ENCODE results near the gene BANP.

The BANP gene

DNA sequence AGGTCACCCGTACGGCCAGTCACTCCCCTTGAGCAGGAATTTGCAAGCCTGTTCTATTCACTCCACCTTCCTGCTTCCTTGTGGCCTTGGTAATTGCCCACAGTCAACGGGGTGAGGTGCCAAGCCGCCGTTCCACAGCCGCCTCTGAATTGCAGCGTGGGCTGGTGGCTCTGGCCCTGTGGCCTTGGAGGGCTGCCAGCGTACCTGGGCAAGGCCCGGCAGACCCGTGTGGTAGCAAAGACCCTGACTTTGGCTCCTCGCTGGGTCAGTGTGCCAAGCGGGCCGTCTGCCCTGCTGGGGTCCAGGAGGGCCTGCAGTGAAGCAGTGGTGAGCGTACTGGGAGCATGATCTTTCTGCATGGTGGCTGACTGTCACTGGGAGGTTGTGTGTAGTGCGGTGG is 3.6 kb downstream of the BANP start:
- H3K36me3 ChIP-seq (ENCODE audit: insufficient read depth, low read length), result peaks cover 32% of the 10 kb centered on the region

DNA sequence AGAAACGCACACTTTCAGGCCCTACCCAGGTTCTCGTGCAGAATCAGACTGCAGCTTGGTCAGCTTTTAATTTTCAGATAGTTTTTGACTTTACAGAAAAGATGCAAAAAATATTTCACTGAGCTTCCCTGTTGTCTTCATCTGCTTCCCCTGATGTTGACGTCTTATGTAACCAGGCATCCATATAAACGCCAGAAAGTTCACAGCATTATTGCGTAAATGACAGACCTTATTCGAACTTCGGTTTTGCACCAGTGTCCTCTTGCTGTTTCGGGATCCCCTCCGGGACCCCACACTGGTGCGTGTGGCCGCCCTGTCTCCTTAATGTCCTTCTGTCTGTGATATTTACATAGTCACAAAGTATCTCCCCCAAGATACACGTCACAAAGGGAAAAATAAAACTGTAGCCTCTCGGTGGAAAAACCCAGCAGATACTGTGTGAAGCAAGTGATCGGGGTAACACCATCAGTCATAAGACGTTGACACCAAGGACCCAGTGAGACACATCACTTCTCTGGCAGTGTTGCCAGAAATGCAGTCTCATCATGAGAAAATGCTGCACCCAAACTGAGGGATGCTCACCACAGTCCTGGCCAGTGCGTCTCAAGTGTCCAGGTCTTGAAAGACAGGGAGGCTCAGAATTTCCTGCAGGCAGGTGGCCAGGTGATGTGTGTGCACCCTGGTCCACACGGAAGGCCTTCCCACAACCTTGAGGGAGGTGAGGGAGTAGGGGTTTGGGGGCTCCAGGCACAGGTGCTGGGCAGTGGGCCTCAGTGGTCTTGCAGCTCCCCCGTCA is 4.3 kb downstream of the BANP start:
- H3K27me3 ChIP-seq (ENCODE audit: insufficient read depth, low read length), result no peaks in the 10 kb centered on the region
- no peaks in the 10 kb centered on the region for H3K9me2 ChIP-seq (ENCODE audit: low read depth, low read length)
- peak overlapping the region; percentile 93 for H3K27ac ChIP-seq (ENCODE audit: low read depth, low read length, poor library complexity, severe bottlenecking)
- no peak overlapping the region for H2AFZ ChIP-seq (ENCODE audit: low read length)
- H4K20me1 ChIP-seq (ENCODE audit: insufficient read depth, low read length), result no peaks in the 10 kb centered on the region
- H3F3A ChIP-seq (ENCODE audit: insufficient read depth, low read length), result no peaks in the 10 kb centered on the region
- H3K79me2 ChIP-seq (ENCODE audit: insufficient read depth, low read length), result peaks cover 48% of the 10 kb centered on the region
- H3K4me3 ChIP-seq (ENCODE audit: low read depth, low read length, poor library complexity, severe bottlenecking), result peak overlapping the region; percentile 93
- no peak for TF ChIP-seq EZH2 (IDR thresholded peaks at IDR 0.05; ENCODE audit: borderline replicate concordance, low read length)
- TF ChIP-seq, protein P1, sequence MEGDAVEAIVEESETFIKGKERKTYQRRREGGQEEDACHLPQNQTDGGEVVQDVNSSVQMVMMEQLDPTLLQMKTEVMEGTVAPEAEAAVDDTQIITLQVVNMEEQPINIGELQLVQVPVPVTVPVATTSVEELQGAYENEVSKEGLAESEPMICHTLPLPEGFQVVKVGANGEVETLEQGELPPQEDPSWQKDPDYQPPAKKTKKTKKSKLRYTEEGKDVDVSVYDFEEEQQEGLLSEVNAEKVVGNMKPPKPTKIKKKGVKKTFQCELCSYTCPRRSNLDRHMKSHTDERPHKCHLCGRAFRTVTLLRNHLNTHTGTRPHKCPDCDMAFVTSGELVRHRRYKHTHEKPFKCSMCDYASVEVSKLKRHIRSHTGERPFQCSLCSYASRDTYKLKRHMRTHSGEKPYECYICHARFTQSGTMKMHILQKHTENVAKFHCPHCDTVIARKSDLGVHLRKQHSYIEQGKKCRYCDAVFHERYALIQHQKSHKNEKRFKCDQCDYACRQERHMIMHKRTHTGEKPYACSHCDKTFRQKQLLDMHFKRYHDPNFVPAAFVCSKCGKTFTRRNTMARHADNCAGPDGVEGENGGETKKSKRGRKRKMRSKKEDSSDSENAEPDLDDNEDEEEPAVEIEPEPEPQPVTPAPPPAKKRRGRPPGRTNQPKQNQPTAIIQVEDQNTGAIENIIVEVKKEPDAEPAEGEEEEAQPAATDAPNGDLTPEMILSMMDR (IDR thresholded peaks at IDR 0.05; ENCODE audit: low read length), result no peak
- peaks cover 32% of the 10 kb centered on the region for H3K36me3 ChIP-seq (ENCODE audit: insufficient read depth, low read length)
- H3K9ac ChIP-seq (ENCODE audit: low read length), result peak overlapping the region; percentile 44
- H3K4me1 ChIP-seq (ENCODE audit: insufficient read depth, low read length, severe bottlenecking), result peaks cover 52% of the 10 kb centered on the region
- H3K9me3 ChIP-seq (ENCODE audit: low read length), result no peaks in the 10 kb centered on the region
- peak overlapping the region; percentile 97 for H3K4me2 ChIP-seq (ENCODE audit: low read length)

More for the DNA sequence above, 3.6 kb downstream of the BANP start:
- Histone ChIP-seq H3F3A (ENCODE audit: insufficient read depth, low read length) (no peaks in the 10 kb centered on the region), H2AFZ (ENCODE audit: low read length) (no peak overlapping the region), H3K27ac (ENCODE audit: low read depth, low read length, poor library complexity, severe bottlenecking) (peak overlapping the region; percentile 93), H3K9me2 (ENCODE audit: low read depth, low read length) (no peaks in the 10 kb centered on the region), H3K9me3 (ENCODE audit: low read length) (no peaks in the 10 kb centered on the region), H3K9ac (ENCODE audit: low read length) (peak overlapping the region; percentile 56; the same call in 1 of the 2 replicates), H4K20me1 (ENCODE audit: insufficient read depth, low read length) (no peaks in the 10 kb centered on the region), H3K27me3 (ENCODE audit: insufficient read depth, low read length) (no peaks in the 10 kb centered on the region), H3K4me3 (ENCODE audit: low read depth, low read length, poor library complexity, severe bottlenecking) (peak overlapping the region; percentile 93), H3K79me2 (ENCODE audit: insufficient read depth, low read length) (peaks cover 48% of the 10 kb centered on the region), H3K4me1 (ENCODE audit: insufficient read depth, low read length, severe bottlenecking) (peaks cover 57% of the 10 kb centered on the region), H3K4me2 (ENCODE audit: low read length) (peak overlapping the region; percentile 97)
- TF ChIP-seq, protein P1 (IDR thresholded peaks at IDR 0.05; ENCODE audit: low read length), result no peak

DNA sequence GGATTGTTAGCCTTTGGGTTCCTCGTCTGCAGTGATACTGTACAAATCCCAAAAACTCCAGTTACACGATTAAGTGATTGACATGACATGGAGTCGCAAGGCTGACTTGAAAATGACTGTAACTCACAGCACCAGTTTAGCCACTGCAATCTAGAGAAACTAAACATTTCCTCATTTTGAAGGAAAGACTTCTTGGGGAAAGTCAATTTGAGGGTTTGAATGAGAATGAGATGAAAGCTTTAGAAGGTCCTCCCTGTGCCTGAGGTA is 4.8 kb downstream of the BANP start:
- peak overlapping the region; percentile 44 for H3K9ac ChIP-seq (ENCODE audit: low read length)
- H3K79me2 ChIP-seq (ENCODE audit: insufficient read depth, low read length), result peaks cover 48% of the 10 kb centered on the region
- H3K27me3 ChIP-seq (ENCODE audit: insufficient read depth, low read length), result no peaks in the 10 kb centered on the region
- H3K4me3 ChIP-seq (ENCODE audit: low read depth, low read length, poor library complexity, severe bottlenecking), result peak overlapping the region; percentile 31
- no peaks in the 10 kb centered on the region for H4K20me1 ChIP-seq (ENCODE audit: insufficient read depth, low read length)
- peaks cover 51% of the 10 kb centered on the region for H3K4me1 ChIP-seq (ENCODE audit: insufficient read depth, low read length, severe bottlenecking)
- no peak for TF ChIP-seq EZH2 (IDR thresholded peaks at IDR 0.05; ENCODE audit: borderline replicate concordance, low read length)
- TF ChIP-seq, protein P1 (IDR thresholded peaks at IDR 0.05; ENCODE audit: low read length), result no peak
- H3K4me2 ChIP-seq (ENCODE audit: low read length), result peak overlapping the region; percentile 97
- H3K9me2 ChIP-seq (ENCODE audit: low read depth, low read length), result no peaks in the 10 kb centered on the region
- no peak overlapping the region for H2AFZ ChIP-seq (ENCODE audit: low read length)
- H3K9me3 ChIP-seq (ENCODE audit: low read length), result no peaks in the 10 kb centered on the region
- H3F3A ChIP-seq (ENCODE audit: insufficient read depth, low read length), result no peaks in the 10 kb centered on the region
- peak overlapping the region; percentile 93 for H3K27ac ChIP-seq (ENCODE audit: low read depth, low read length, poor library complexity, severe bottlenecking)
- peaks cover 32% of the 10 kb centered on the region for H3K36me3 ChIP-seq (ENCODE audit: insufficient read depth, low read length)

All from OCI-LY1 (cell line).